H9 (cell line): ENCODE data around the gene ZDHHC3. TPM values are rescaled to one million over a fixed set of nuclear protein-coding genes. Genes with fewer than 3 reads are reported as not detected.

Source experiments
- DNase-seq: peaks from one replicate; pipeline ENCODE4 v3.0.0-alpha.2; 2017
- H2AFZ ChIP-seq: one replicate; pipeline ENCODE4 v1.6.1; 2013; ENCODE audit warnings: mild to moderate bottlenecking, low read length, control low read depth, moderate library complexity
- H2AK5ac ChIP-seq: 2 replicates; pipeline ENCODE4 v1.6.1; 2013; ENCODE audit warnings: low read length, control low read depth, mixed read lengths; ENCODE audit not compliant: insufficient read length
- H2BK120ac ChIP-seq: one replicate; pipeline ENCODE4 v1.6.1; 2013; ENCODE audit warnings: low read depth, mild to moderate bottlenecking, low read length, control low read depth, inconsistent platforms; ENCODE audit not compliant: poor library complexity, severe bottlenecking
- H2BK12ac ChIP-seq: 2 replicates; pipeline ENCODE4 v1.6.1; 2013; ENCODE audit warnings: low read length, control low read depth, mixed read lengths, low read depth; ENCODE audit not compliant: insufficient read length
- H2BK15ac ChIP-seq: 2 replicates; pipeline ENCODE4 v1.6.1; 2013; ENCODE audit warnings: low read depth, low read length, control low read depth
- H2BK20ac ChIP-seq: one replicate; pipeline ENCODE4 v1.6.1; 2013; ENCODE audit warnings: low read depth, mild to moderate bottlenecking, low read length, control low read depth, inconsistent platforms; ENCODE audit not compliant: poor library complexity, severe bottlenecking
- H2BK5ac ChIP-seq: 2 replicates; pipeline ENCODE4 v1.6.1; 2013; ENCODE audit warnings: low read length, control low read depth, mixed read lengths; ENCODE audit not compliant: insufficient read length
- H3K14ac ChIP-seq: 2 replicates; pipeline ENCODE4 v1.6.1; 2013; ENCODE audit warnings: low read length, control low read depth; ENCODE audit not compliant: insufficient read depth
- H3K18ac ChIP-seq: 2 replicates; pipeline ENCODE4 v1.6.1; 2013; ENCODE audit warnings: low read depth, mild to moderate bottlenecking, mixed read lengths, low read length, control low read depth; ENCODE audit not compliant: insufficient read length
- H3K23ac ChIP-seq: 2 replicates; pipeline ENCODE4 v1.6.1; 2013; ENCODE audit warnings: low read length, control low read depth, mixed read lengths, low read depth; ENCODE audit not compliant: insufficient read length
- H3K23me2 ChIP-seq: 2 replicates; pipeline ENCODE4 v1.6.1; 2013; ENCODE audit warnings: low read depth, mild to moderate bottlenecking, mixed read lengths, low read length, control low read depth; ENCODE audit not compliant: insufficient read length, poor library complexity, severe bottlenecking
- H3K27ac ChIP-seq: 2 replicates; pipeline ENCODE4 v1.5.1; 2013; ENCODE audit warnings: low read length, control low read depth, mixed read lengths, low read depth; ENCODE audit not compliant: insufficient read length
- H3K27me3 ChIP-seq: 2 replicates; pipeline ENCODE4 v1.6.1; 2013; ENCODE audit warnings: low read length, control low read depth, inconsistent platforms; ENCODE audit not compliant: insufficient read depth
- H3K4ac ChIP-seq: 2 replicates; pipeline ENCODE4 v1.6.1; 2013; ENCODE audit warnings: low read depth, mild to moderate bottlenecking, control low read depth, inconsistent platforms, low read length, moderate library complexity
- H3K4me1 ChIP-seq: 2 replicates; pipeline ENCODE4 v1.6.1; 2013; ENCODE audit warnings: low read length, control low read depth, inconsistent platforms; ENCODE audit not compliant: insufficient read depth
- H3K4me2 ChIP-seq: 2 replicates; pipeline ENCODE4 v1.6.1; 2013; ENCODE audit warnings: low read length, control low read depth, mixed read lengths; ENCODE audit not compliant: insufficient read length, insufficient read depth
- H3K56ac ChIP-seq: 2 replicates; pipeline ENCODE4 v1.6.1; 2013; ENCODE audit warnings: low read depth, mild to moderate bottlenecking, mixed read lengths, low read length, control low read depth; ENCODE audit not compliant: insufficient read length
- H3K79me1 ChIP-seq: 2 replicates; pipeline ENCODE4 v1.6.1; 2013; ENCODE audit warnings: low read depth, mild to moderate bottlenecking, moderate library complexity, low read length, control low read depth, inconsistent platforms; ENCODE audit not compliant: insufficient read depth, poor library complexity, severe bottlenecking
- H3K79me2 ChIP-seq: 2 replicates; pipeline ENCODE4 v1.6.1; 2013; ENCODE audit warnings: low read length, control low read depth, inconsistent platforms; ENCODE audit not compliant: insufficient read depth
- H3K9ac ChIP-seq: 2 replicates; pipeline ENCODE4 v1.6.1; 2013; ENCODE audit warnings: low read length, control low read depth, mixed read lengths; ENCODE audit not compliant: insufficient read length; ENCODE audit errors: extremely low read depth
- H3K9me3 ChIP-seq: one replicate; pipeline ENCODE4 v1.6.1; 2013; ENCODE audit warnings: low read depth, low read length, inconsistent platforms; ENCODE audit not compliant: control insufficient read depth
- H3T11ph ChIP-seq: one replicate; pipeline ENCODE4 v1.6.1; 2013; ENCODE audit warnings: mild to moderate bottlenecking, low read length, control low read depth, inconsistent platforms
- H4K20me1 ChIP-seq: one replicate; pipeline ENCODE4 v1.6.1; 2013; ENCODE audit not compliant: control insufficient read depth, insufficient read length, insufficient read depth
- H4K5ac ChIP-seq: 2 replicates; pipeline ENCODE4 v1.6.1; 2013; ENCODE audit warnings: low read depth, mild to moderate bottlenecking, mixed read lengths, low read length, control low read depth; ENCODE audit not compliant: insufficient read length
- H4K8ac ChIP-seq: replicated peaks from 2 replicates; pipeline ENCODE4 v1.6.1; 2013; ENCODE audit warnings: low read length, control low read depth, mixed read lengths, low read depth; ENCODE audit not compliant: insufficient read length
- H4K91ac ChIP-seq: 2 replicates; pipeline ENCODE4 v1.6.1; 2013; ENCODE audit warnings: low read depth, mild to moderate bottlenecking, moderate library complexity, mixed read lengths, low read length, control low read depth; ENCODE audit not compliant: insufficient read length
- H3K27ac Mint-ChIP-seq, 3 experiments: 2 replicates in 2 of 3; 3 replicates in 1 of 3; pipeline ENCODE4 v1.8.0; 2020 to 2021; ENCODE audit warnings: mixed read lengths in 3 of 3, mild to moderate bottlenecking in 1 of 3, moderate library complexity in 1 of 3
- H3K27me3 Mint-ChIP-seq: 2 replicates; pipeline ENCODE4 v1.8.0; 2021; ENCODE audit warnings: low read depth, mild to moderate bottlenecking, moderate library complexity, mixed read lengths
- H3K36me3 Mint-ChIP-seq, 3 experiments: 2 replicates in 2 of 3; 3 replicates in 1 of 3; pipeline ENCODE4 v1.8.0; 2020 to 2021; ENCODE audit warnings: low read depth in 3 of 3, mixed read lengths in 3 of 3; ENCODE audit not compliant: insufficient read depth in 1 of 3
- H3K4me1 Mint-ChIP-seq, 2 experiments: 2 replicates each; pipeline ENCODE4 v1.8.0; 2020; ENCODE audit warnings: mixed read lengths in 2 of 2
- H3K4me3 Mint-ChIP-seq, 2 experiments: 2 replicates in 1 of 2; 3 replicates in 1 of 2; pipeline ENCODE4 v1.8.0; 2020 to 2021; ENCODE audit warnings: mild to moderate bottlenecking in 2 of 2, mixed read lengths in 2 of 2, moderate library complexity in 1 of 2
- H3K9me3 Mint-ChIP-seq, 2 experiments: 2 replicates in 1 of 2; 3 replicates in 1 of 2; pipeline ENCODE4 v1.8.0; 2020; ENCODE audit warnings: mild to moderate bottlenecking in 2 of 2, mixed read lengths in 2 of 2, moderate library complexity in 1 of 2
- WGBS: extraction: QIAGEN DNeasy Blood & Tissue Kit; methylation state at CpG from one replicate; pipeline ENCODE4 v1.1.7; 2013; ENCODE audit warnings: missing lambda C conversion rate, low lambda C conversion rate, mixed read lengths; ENCODE audit not compliant: insufficient read length; ENCODE audit errors: extremely low coverage; 5-methylcytosine and 5-hydroxymethylcytosine counted together
- total RNA-seq: library from RNA; stranded (reverse); gene quantifications from 2 replicates; pipeline ENCODE4 v1.2.1, GENCODE V29; 2021
- TF ChIP-seq, protein P1 (sequence below): fragments of 200-600 bp; sonication (generic); conservative IDR thresholded peaks from 3 replicates; pipeline ENCODE4 v1.8.0; 2021; ENCODE audit warnings: antibody characterized with exemption, mild to moderate bottlenecking

ZDHHC3 gene
- total RNA-seq, 1 experiment from 2014 or later, result 71.3 TPM

DNA sequence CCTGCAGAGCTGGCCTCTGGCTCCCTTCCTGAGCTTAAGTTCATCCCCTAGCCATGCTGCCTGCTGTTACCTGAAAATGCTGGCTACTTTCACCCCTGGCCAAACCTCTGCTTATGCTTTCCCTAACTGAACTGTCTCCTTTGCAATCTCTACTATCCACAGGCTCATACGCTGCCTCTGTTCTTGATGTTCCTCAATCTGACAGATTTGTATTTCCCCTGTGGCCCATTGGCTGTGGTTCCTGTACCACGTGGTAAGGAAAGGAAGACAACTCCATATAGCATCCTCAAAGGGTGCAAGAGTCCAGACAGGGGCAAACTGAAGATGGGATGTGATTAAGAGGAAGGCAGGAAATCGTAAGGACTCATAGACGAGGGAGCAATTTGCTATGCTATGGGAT lies 68.4 kb downstream of the ZDHHC3 start:
- no peaks in the 10 kb centered on the region for H3K79me2 ChIP-seq
- H3K9ac ChIP-seq, result no peak overlapping the region
- peaks cover 7% of the 10 kb centered on the region for H3K9me3 ChIP-seq
- no peak overlapping the region for H2BK15ac ChIP-seq
- no peak overlapping the region for H2AFZ ChIP-seq
- no peak overlapping the region for H4K5ac ChIP-seq
- TF ChIP-seq, protein P1, sequence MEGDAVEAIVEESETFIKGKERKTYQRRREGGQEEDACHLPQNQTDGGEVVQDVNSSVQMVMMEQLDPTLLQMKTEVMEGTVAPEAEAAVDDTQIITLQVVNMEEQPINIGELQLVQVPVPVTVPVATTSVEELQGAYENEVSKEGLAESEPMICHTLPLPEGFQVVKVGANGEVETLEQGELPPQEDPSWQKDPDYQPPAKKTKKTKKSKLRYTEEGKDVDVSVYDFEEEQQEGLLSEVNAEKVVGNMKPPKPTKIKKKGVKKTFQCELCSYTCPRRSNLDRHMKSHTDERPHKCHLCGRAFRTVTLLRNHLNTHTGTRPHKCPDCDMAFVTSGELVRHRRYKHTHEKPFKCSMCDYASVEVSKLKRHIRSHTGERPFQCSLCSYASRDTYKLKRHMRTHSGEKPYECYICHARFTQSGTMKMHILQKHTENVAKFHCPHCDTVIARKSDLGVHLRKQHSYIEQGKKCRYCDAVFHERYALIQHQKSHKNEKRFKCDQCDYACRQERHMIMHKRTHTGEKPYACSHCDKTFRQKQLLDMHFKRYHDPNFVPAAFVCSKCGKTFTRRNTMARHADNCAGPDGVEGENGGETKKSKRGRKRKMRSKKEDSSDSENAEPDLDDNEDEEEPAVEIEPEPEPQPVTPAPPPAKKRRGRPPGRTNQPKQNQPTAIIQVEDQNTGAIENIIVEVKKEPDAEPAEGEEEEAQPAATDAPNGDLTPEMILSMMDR, result no peak
- Mint-ChIP-seq H3K36me3 (no peaks in the 10 kb centered on the region), H3K4me1 (peaks cover 5 to 6% of the 10 kb centered on the region in 2 experiments; a peak in 3 of 4 replicates), H3K27me3 (peaks cover 21% of the 10 kb centered on the region), H3K9me3 (no peaks in the 10 kb centered on the region; a peak in 1 of 5 replicates), H3K27ac (no peak overlapping the region), H3K4me3 (no peak overlapping the region)
- H3K4me1 ChIP-seq, result no peaks in the 10 kb centered on the region
- no peak overlapping the region for H3K4ac ChIP-seq
- H3K27ac ChIP-seq, result no peak overlapping the region
- no peak for DNase-seq
- H4K20me1 ChIP-seq, result no peaks in the 10 kb centered on the region
- no peak overlapping the region for H3K56ac ChIP-seq
- no peaks in the 10 kb centered on the region for H3K23me2 ChIP-seq
- H3T11ph ChIP-seq, result no peak overlapping the region
- H3K79me1 ChIP-seq, result no peaks in the 10 kb centered on the region
- no peak overlapping the region for H2BK5ac ChIP-seq
- no CpG with 5 or more reads among the region's 4 CpGs for WGBS
- no peak overlapping the region for H3K14ac ChIP-seq
- H2BK12ac ChIP-seq, result no peak overlapping the region
- H3K18ac ChIP-seq, result no peak overlapping the region
- no peak overlapping the region for H2BK120ac ChIP-seq
- H2AK5ac ChIP-seq, result no peak overlapping the region
- no peak overlapping the region for H4K8ac ChIP-seq
- no peak overlapping the region for H2BK20ac ChIP-seq
- no peak overlapping the region for H4K91ac ChIP-seq
- H3K4me2 ChIP-seq, result no peak overlapping the region
- no peaks in the 10 kb centered on the region for H3K27me3 ChIP-seq
- no peak overlapping the region for H3K23ac ChIP-seq
